GM21723 (cell line): ENCODE measurements around the gene PPFIA1.
"Not testable (repeated sequence)": the region's sequence is repeated elsewhere in the genome, so short reads cannot be mapped to it uniquely, and the experiment has no call there.

Experiments
- ATAC-seq: cut with Tn5 transposase; IDR thresholded peaks from one replicate; pipeline ENCODE4 v1.9.1; 2021; ENCODE audit warnings: mild to moderate bottlenecking, moderate library complexity; ENCODE audit not compliant: unreplicated experiment

PPFIA1 gene

DNA sequence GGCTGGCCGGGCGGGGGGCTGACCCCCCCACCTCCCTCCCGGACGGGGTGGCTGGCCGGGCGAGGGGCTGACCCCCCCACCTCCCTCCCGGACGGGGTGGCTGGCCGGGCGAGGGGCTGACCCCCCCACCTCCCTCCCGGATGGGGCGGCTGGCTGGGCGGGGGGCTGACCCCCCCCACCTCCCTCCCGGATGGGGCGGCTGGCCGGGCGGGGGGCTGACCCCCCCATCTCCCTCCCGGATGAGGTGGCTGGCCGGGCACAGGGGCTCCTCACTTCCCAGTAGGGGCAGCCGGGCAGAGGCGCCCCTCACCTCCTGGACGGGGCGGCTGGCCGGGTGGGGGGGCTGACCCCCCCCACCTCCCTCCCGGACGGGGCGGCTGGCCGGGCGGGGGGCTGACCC is 24.7 kb downstream of the PPFIA1 start:
- not testable (repeated sequence) for ATAC-seq

DNA sequence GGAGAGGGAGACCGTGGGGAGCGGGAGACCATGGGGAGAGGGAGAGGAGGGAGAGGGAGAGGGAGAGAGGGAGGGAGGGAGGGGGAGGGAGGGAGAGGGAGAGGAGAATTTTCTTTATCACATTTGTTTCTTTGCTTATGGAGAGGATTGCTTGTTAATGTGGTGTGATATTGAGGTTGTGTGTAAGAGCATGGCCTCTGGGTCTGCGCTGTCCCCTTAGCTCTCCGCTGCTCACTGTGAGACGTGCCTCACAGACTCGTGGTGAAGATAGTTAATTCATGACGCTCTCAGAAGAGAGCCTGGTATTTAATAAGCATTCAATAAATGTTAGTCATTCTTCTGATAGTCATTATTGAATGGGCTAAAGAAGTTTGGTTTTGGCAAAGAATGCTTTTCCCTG is 26.2 kb downstream of the PPFIA1 start:
- ATAC-seq, result no peak

DNA sequence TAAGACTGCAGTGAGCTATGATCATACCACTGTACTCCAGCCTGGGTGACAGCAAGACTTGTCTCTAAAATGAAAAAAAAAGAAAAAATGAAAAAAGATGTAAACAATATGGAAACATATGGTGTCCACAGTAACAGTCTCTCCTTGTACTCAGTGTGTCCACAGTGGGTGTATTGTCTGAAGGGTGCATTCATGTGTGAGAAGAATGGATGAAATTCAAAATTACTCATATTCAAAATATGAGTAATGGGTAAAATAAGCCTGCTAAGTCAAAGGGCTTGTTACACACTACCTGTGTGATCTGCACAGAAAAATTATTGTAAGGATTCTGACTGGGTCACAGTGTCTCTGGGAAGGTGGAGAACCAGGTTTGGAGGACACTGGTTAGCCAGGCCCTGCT is 26.9 kb downstream of the PPFIA1 start:
- ATAC-seq, result no peak

DNA sequence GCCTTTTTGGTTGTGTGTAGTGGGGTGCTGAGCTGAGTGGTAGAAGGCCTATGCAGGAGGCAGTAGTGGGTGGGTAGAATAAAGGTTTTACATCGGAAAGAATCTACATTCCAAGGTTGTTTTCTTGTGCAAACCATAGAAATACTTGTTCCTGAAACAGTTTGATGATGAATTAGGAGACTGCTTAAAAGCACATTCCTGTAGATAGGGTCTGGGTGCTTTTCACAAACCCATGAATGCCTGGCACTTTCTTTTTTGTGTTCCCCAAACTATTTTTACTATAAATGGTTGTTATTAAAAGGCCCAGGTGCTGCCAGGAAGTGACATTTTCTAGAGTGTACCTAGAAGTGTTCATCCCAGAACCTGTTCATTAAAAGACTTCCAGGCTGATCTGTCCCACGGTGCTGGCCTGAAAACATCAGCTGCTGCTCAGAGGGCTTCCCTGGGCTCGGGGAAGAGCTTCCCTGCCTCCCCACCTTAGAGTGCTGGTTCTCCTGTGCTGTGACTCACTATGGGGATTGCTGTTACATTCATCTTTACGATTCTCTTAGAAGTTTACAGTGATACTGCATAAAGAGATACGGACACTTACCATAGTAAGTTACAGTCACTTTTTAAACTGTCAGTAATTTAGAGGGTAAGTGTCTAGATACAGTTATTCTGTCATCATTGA is 27.9 kb downstream of the PPFIA1 start:
- ATAC-seq, result no peak

DNA sequence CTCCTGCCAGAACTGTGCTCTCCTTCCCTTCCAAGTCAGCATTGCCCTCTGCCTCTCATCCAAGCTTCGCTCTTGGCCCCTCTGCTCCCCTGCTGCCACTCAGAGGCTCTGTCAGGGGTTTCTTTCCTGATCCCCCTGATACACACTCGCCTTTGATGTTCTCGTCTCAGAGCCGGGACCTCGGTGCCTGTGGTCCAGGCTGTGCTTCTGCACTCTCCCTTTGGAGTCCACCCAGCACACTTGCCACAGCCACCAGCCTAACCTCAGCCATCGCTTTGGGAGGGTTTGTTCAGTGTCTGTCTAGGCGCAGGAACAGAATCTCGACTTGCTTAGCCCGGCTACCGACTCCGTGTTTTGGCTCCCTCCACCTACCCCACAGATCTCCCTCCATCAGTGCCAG is 29.1 kb downstream of the PPFIA1 start:
- ATAC-seq, result no peak

DNA sequence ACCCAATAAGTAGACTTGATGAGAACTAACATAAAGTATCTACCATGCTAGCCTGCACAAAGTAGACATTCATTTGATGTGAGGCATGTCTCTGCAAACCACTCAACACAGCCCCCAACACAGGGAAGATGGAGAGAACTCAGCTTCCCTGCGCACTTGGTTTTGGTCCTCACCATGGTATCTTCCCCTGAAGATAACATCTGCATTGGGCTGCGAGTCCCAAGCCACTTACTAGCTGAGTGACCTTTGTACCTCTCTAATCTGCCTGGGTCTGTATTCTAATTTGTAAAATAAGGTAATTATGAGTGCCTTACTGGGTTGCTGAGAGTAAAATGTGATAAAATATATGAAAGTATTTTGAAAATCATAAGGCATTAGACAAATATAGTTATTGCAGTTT is 30.7 kb downstream of the PPFIA1 start:
- no peak for ATAC-seq

DNA sequence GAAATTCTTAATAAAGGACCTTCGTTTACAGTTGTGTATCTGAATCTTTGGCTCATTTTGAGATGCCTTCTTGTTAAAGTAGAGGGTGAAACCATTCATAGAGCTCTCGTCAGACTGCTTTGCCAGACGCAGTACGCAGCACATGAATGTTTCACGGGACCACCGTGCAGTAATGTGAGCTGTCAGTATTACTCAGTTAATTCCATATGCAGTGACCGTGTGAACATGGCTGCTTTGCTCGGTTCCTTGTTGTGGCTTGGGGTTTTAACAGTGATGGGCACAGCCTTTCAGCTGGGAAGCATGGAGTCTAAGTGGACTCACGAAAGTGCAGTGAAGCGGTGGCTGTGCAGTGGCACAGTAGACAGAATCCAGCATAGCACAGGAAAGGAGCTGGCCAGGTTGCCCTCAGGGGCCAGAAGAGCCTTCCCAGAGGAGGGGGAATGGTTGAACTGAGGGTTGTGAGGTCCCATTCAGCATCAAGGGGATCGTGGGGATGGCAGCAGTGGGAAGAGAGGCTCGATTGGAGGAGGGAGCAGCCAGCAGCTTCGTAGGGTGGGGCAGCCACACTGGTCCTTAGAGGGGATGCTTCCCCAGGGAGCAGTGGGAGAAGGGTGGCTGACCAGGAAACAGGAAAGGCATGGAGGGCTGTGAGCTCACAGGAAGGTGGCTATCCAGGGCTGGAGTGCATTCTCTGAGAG is 31.4 kb downstream of the PPFIA1 start:
- no peak for ATAC-seq

DNA sequence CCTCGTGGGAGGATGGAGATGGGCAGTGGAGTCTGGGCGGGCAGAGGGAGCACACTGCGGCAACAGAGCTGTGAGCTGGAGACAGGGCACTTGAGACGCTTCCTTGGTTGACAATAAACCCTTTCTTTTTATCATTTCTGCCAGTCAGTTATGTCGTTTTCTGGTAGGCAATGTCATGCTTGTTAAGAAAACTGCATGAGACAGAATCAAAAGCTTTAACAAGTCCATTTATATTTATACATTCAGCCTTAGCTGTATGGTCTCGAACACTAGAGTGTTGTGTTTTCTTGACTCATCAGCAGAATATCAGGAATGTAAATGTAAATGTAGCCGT is 31.9 kb downstream of the PPFIA1 start:
- ATAC-seq, result no peak

DNA sequence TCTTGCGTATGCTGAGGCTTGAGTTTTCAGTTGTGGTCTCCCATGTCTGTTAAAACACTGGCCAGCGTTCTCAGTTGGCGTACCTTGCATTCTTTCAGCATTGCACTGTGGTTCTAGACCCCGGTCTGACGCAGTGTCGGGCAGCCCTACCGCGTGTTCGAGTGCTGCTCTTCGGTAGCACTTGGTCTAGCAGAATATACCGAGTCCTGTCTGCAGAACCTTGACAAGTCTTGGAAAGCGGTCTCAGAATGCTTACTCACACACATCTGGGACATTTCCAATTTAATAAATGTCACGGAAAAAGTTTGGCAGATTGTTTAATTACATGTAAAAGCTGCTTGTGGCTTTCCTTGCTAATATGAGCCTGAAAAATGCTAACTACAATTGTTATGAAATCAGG is 32.6 kb downstream of the PPFIA1 start:
- no peak for ATAC-seq

DNA sequence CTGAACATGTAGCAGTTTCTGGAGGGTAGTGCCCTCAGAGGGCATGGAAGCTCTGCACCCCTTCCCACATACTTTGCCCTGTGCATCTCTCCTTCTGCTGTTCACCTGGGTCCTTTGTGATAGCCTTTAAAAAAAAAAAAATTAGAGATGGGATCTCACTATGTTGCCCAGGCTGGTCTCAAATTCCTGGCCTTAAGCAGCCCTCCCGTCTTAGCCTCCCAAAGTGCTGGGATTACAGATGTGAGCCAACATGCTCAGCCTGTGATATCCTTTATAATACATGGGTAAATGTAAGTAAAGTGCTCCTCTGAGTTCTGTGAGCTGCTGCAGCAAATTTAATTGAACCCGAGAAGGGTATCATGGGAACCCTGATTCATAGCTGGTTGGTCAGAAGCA is 33.7 kb downstream of the PPFIA1 start:
- no peak for ATAC-seq

DNA sequence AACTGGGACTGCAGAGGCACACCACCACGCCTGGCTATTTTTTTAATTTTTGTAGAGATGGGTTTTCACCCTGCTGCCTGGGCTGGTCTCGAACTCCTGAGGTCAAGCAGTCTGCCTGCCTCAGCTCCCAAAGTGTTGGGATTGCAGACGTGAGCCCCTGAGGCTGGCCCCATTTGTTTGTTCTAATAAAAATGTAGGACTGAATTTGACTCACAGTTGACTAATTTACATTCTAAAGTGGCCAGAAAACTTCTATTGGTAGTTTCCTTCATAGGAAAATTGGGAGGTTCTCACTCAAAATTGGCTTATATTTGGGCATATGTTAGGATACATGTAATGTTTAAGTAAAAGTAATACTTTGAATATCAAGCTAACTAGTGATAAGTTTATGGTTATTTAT is 35.0 kb downstream of the PPFIA1 start:
- ATAC-seq, result no peak

DNA sequence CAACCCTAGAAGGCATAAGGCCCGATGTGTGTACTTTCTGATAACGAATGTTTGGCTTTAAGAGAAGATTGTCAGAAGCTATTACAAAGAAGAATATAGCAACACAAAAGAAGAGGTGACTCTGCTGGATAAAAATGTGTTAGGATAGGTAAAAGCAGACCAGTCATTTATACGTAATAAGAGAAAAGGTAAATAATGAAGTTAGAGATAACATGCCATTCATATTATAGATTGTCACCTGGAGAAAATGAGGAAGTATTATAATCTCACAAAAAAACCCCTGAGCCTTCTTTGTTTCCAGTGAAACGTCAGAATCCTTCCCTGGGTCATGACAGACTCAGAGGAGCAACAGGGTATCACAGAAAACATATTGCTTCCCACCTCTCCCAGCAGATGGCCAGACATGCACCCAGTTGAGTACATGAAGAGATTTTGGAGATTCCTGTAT is 36.1 kb downstream of the PPFIA1 start:
- ATAC-seq, result no peak

DNA sequence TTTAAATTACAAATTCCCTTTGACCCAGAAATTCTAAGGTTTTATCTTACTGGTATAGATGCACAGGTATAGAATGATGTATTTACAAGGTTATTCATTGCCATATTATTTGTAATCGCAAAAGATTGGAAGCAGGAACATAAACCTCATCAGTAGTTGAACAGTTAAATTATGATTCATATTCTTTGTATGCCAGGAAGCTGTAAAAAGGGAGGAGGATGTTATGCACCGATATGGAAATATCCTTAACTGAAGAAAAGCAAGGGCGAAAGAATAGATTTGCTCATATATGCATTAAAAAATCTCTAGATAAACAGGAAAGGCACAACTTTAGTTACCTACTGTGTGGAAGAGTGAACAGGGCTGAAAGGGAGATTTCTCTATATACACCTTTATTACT is 36.7 kb downstream of the PPFIA1 start:
- ATAC-seq, result no peak

DNA sequence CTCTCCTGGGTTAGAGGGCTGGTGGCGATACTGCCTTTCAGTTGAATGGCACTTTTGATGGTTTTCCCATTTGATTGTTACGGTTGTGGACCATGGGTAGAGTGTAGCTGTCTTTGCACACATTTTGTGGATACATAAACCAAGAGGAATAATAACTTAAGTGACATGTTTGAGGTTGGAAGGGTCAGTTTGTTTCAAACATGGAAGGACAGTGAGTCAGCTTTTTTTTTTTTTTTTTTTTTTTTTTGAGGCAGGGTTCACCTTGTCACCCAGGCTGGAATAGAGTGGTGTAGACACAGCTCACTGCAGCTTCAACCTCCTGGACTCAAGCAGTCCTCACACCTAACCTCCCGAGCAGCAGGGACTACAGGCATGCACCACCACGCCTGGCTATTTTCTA is 41.1 kb downstream of the PPFIA1 start:
- no peak for ATAC-seq

DNA sequence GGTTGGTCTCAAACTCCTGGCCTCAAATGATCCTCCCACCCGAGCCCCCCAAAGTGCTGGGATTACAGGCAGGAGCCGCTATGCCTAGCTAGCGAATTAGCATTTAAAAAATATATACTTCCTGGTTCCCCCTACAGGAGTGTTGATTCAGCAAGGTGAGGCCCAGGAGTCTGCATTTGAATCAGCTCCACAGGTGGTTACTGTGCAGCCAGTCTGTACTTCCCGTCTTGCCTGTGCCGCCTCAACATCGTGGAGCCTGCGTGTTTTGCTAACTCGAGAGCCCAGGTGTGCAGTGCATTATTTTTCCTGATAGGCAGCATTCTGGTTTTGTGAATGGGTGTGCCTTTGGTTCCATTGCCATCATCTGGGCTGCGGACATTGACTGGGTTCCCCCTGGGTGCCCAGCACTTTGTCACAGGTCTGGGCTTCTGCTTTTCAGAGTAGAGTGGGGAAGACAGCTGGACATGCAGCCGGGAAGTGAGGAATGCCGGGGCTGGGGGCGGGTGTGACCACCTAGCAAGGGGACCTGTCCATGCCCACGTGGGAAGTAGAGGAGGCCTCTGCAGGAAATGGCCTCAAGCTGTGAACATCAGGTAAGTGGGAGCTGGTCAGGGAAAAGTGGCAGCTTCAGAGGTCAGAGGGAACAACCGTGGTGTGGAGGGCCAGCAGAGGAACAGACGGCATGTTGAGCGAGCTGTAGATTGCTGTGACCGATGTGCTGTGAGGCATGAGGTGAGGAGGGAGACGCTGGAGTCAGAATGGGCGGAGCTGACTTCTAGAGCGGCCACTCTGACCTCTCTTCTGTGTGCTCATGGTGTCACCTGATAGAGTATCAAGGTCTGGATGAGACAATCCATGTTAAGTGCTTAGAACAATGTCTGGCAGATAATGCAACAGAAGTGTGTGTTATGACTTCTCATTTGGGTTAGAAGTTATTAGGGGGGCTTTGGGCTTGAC is 42.2 kb downstream of the PPFIA1 start:
- no peak for ATAC-seq

DNA sequence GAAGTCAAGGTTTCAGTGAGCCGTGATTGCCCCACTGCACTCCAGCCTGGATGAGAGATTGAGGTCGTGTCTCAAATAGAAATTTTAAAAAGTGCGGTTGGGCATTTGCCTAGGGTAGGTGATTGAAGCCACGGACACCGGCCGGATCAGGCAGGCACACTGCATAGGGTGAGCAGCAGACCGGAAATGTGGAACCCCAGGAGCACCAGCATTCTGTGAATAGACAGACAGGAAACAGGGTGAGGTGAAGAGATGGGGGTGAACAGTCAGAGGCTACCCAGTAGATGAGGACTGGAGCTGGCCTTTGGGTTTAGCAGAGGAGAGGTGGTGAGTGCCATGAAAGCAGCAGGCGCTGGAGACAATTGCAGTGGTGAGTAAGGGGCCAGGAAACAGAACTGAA is 43.5 kb downstream of the PPFIA1 start:
- no peak for ATAC-seq

DNA sequence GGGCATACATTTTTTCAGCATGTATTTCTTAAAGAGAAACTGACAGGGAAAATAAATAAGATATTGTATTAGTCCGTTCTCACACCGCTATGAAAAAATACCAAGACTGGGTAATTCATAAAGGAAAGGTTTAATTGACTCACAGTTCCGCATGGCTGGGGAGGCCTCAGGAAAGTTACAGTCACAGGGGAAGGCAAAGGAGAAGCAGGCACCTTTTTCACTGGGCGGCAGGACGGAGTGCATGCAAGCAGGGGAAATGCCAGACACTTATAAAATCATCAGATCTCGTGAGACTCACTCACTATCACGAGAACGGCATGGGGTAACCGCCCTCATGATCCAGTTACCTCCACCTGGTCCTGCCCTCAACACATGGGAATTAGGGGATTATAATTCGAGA is 44.2 kb downstream of the PPFIA1 start:
- ATAC-seq, result no peak

DNA sequence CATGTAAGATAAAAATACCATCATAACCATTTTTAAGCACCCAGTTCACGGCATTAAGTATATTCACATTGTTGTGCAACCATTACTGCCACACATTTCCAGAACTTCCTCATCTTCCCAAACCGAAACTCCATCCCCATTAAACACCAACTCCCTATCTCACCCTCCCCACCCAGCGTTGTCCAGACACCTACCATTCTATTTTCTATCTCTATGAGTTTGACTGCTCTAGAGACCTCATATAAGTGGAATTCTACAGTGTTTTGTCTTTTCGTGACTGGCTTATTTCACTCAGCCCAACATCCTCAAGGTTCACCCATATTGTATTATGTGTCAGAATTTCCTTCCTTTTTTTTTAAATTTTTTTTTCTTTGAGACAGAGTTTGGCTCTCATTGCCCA is 45.2 kb downstream of the PPFIA1 start:
- no peak for ATAC-seq

DNA sequence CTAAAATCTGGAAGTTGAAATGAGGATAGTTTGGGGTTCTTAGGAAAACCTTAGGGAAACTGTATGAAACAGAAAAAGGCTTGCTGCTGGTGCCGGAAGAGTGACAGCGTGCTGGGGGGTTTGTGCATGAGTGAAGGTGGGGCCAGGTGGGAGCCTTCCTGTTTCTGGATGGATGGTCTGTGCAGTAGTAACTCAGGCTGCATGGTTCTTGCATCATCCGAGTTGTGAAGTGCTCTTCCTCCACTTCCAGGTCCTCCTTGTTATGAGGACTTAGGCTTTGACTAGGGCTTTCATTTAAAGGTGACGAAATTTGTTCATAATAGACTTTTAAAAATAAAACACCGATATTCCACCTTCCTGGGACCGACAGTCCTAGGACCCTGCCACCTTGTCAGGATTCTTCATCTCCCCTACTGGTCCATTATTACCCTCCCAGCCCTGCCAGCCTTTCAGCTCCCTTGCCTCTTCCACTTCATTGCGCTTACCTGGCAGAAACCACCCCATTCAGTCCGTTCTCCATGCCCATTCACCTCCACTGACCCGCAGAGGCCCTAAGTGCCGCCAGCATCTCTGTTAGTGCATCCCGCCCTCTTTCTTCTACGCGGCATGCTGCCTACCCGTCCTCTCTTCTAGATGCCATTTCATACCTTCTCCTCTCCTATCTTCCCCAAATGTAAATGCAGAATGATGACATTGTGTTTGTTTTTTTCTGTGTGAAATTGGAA is 47.3 kb downstream of the PPFIA1 start:
- ATAC-seq, result no peak

DNA sequence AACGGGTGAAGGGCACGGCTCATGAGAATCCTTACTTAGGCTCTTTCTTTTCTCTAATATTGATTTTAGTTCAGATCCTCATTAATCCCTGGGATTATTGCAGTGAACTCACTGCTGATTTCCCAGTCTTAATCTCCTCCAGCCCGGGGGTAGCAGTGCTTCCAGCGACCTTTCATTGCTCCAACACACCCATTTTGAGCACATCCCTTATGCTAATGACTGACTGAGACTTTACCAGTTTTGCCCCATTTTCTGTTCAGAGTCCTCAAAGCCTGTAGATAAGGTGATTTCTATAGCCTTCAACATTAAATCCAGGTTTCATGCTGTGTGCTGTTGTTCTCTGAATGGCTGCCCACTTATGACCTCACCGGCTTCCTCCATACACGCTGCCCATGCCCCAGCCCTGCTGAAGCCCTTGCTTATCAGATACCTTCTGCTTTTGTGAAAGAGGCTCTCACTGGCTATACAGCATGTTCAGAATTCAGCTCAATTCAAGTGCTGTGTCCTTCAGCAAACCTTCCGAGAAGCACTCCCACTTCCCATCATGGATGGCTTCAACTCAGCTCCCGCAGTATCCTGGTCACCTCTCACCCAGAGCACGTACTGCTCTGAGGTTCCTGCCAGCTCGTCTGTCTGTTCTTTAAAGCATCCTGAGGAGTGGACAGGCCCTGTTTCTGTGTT is 49.0 kb downstream of the PPFIA1 start:
- no peak for ATAC-seq

DNA sequence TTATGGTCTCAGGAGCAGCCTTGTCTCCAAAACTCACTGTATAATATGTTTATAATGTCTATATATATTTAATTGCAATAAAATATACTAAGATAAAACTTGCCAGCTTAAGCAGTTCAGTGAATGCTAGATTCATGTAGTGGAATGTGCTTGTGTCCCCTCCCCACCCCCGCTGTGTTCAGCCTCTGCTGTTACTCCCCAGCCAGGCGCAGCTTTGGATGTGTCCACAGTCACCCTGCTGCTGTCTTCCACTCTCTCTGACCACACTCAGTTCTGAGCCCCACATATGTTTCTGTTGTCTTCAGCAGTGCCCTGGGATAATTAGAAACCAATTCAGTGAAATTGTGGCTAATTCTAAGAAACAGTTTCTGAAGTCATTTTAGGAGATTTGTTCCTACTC is 52.2 kb downstream of the PPFIA1 start:
- no peak for ATAC-seq
